SK-N-SH (cell line): ENCODE measurements around the gene LYL1. TPM values are rescaled to one million over a fixed set of nuclear protein-coding genes. Genes with fewer than 3 reads are reported as not detected.

Source experiments
- CTCF ChIA-PET: fragments of 300-600, 350-600 bp; formaldehyde crosslinking; extraction: SDS; loops from one replicate; lab custom pipeline; 2021; lab: Yijun Ruan, JAX
- POLR2A ChIA-PET: fragments of 350-600 bp; sonication (Branson Sonifier 250); formaldehyde crosslinking; extraction: SDS; loops from one replicate; lab custom pipeline; 2020; ENCODE audit warnings: antibody characterized with exemption, inconsistent platforms; lab: Yijun Ruan, JAX
- DNase-seq: peaks from one replicate; pipeline ENCODE4 v3.0.0; 2012
- H2AFZ ChIP-seq: fragments of 200-600 bp; sonication (generic); 2 replicates; pipeline ENCODE4 v1.8.1; 2016; ENCODE audit warnings: antibody characterized with exemption, mild to moderate bottlenecking, low read depth
- H3F3A ChIP-seq: fragments of 200-600 bp; sonication (generic); replicated peaks from 2 replicates; pipeline ENCODE3; 2016; ENCODE audit warnings: antibody characterized with exemption, mild to moderate bottlenecking; ENCODE audit not compliant: insufficient read depth
- H3K27ac ChIP-seq, 2 experiments: fragments of 200-500 bp in 1 of 2; fragments of 200-600 bp in 1 of 2; sonication (Bioruptor generic) in 1 of 2; sonication (generic), shearing (Covaris generic) in 1 of 2; 2 replicates each; pipeline versions ENCODE4 v1.5.1 to v1.6.1; 2014 to 2016; ENCODE audit warnings: low read depth in 2 of 2, inconsistent platforms in 1 of 2, low read length in 1 of 2, mild to moderate bottlenecking in 1 of 2, mixed read lengths in 1 of 2
- H3K27me3 ChIP-seq: fragments of 200-600 bp; sonication (generic), shearing (Covaris generic); 2 replicates; pipeline ENCODE4 v1.6.1; 2016; ENCODE audit warnings: mixed run types; ENCODE audit not compliant: insufficient read depth
- H3K36me3 ChIP-seq, 2 experiments: fragments of 200-500 bp in 1 of 2; fragments of 200-600 bp in 1 of 2; sonication (Bioruptor generic) in 1 of 2; sonication (generic) in 1 of 2; replicated peaks in 1 of 2; 2 replicates each; pipeline versions ENCODE3 to v1.5.1; 2014 to 2016; ENCODE audit warnings: low read length in 1 of 2, mild to moderate bottlenecking in 1 of 2; ENCODE audit not compliant: insufficient read depth in 2 of 2, control insufficient read depth in 1 of 2
- H3K4me1 ChIP-seq, 2 experiments: fragments of 200-500 bp in 1 of 2; fragments of 200-600 bp in 1 of 2; sonication (Bioruptor generic) in 1 of 2; sonication (generic), shearing (Covaris generic) in 1 of 2; 2 replicates each; pipeline versions ENCODE4 v1.5.1 to v1.6.1; 2014 to 2016; ENCODE audit warnings: low read depth in 1 of 2, low read length in 1 of 2, mixed run types in 1 of 2; ENCODE audit not compliant: insufficient read depth in 2 of 2, control insufficient read depth in 1 of 2
- H3K4me2 ChIP-seq: fragments of 200-600 bp; sonication (generic), shearing (Covaris generic); 2 replicates; pipeline ENCODE4 v1.6.1; 2017; ENCODE audit warnings: mixed run types
- H3K4me3 ChIP-seq, 2 experiments: fragments of 200-500 bp in 1 of 2; fragments of 200-600 bp in 1 of 2; sonication (Bioruptor generic) in 1 of 2; sonication (generic), shearing (Covaris generic) in 1 of 2; 2 replicates each; pipeline versions ENCODE4 v1.5.1 to v1.8.1; 2014 to 2016; ENCODE audit warnings: low read depth in 2 of 2, inconsistent platforms in 1 of 2, low read length in 1 of 2, mild to moderate bottlenecking in 1 of 2, mixed read lengths in 1 of 2, moderate library complexity in 1 of 2
- H3K79me2 ChIP-seq: fragments of 200-600 bp; sonication (generic); 2 replicates; pipeline ENCODE4 v1.8.1; 2017; ENCODE audit warnings: mild to moderate bottlenecking; ENCODE audit not compliant: insufficient read depth
- H3K9ac ChIP-seq: fragments of 200-600 bp; sonication (generic); 2 replicates; pipeline ENCODE4 v1.6.1; 2017; ENCODE audit warnings: mixed run types
- H3K9me2 ChIP-seq: fragments of 200-600 bp; sonication (generic); 2 replicates; pipeline ENCODE4 v1.6.1; 2017; ENCODE audit warnings: mixed run types
- H3K9me3 ChIP-seq: fragments of 200-600 bp; sonication (generic); 2 replicates; pipeline ENCODE4 v1.6.1; 2017; ENCODE audit warnings: mixed run types, mild to moderate bottlenecking, moderate library complexity
- H4K20me1 ChIP-seq: fragments of 200-600 bp; sonication (generic); 2 replicates; pipeline ENCODE4 v1.6.1; 2017; ENCODE audit warnings: mild to moderate bottlenecking, mixed run types; ENCODE audit not compliant: insufficient read depth
- ELF1 ChIP-seq: IDR thresholded peaks from 2 replicates; pipeline ENCODE4 v1.4.0; 2012
- EP300 ChIP-seq, 2 experiments: IDR thresholded peaks; 2 replicates each; pipeline versions ENCODE4 v1.4.0 to v1.6.1; 2012; ENCODE audit warnings: borderline replicate concordance in 1 of 2, low read depth in 1 of 2, low read length in 1 of 2
- EZH2phosphoT487 ChIP-seq: fragments of 200-600 bp; sonication (generic); IDR thresholded peaks from 2 replicates; pipeline ENCODE4 v1.6.1; 2017; ENCODE audit warnings: low read depth, mixed run types, mild to moderate bottlenecking, antibody characterized with exemption, moderate library complexity, borderline replicate concordance
- FOXJ3 ChIP-seq: sonication (generic); formaldehyde crosslinking; IDR thresholded peaks from 2 replicates; pipeline ENCODE4 v1.5.1; 2020; ENCODE audit warnings: mild to moderate bottlenecking, missing genetic modification reagents
- FOXM1 ChIP-seq: IDR thresholded peaks from 2 replicates; pipeline ENCODE4 v1.4.0; 2012; ENCODE audit warnings: low read depth, mild to moderate bottlenecking
- GATA2 ChIP-seq: sonication (generic); formaldehyde crosslinking; IDR thresholded peaks from 2 replicates; pipeline ENCODE4 v1.5.0; 2020; ENCODE audit warnings: mild to moderate bottlenecking, missing genetic modification reagents
- JUND ChIP-seq: IDR thresholded peaks from 2 replicates; pipeline ENCODE4 v1.4.0; 2012
- MAX ChIP-seq: IDR thresholded peaks from 2 replicates; pipeline ENCODE4 v1.4.0; 2012; ENCODE audit warnings: low read depth
- MEF2A ChIP-seq: IDR thresholded peaks from 2 replicates; pipeline ENCODE4 v1.4.0; 2012; ENCODE audit warnings: low read depth, borderline replicate concordance
- MXI1 ChIP-seq: IDR thresholded peaks from 2 replicates; pipeline ENCODE4 v1.6.1; 2012; ENCODE audit warnings: mild to moderate bottlenecking, low read depth, low read length, improper control_type of control experiment
- NRF1 ChIP-seq: IDR thresholded peaks from 2 replicates; pipeline ENCODE4 v1.6.1; 2012; ENCODE audit warnings: low read depth, mild to moderate bottlenecking, low read length
- POLR2AphosphoS5 ChIP-seq: IDR thresholded peaks from 2 replicates; pipeline ENCODE4 v1.6.1; 2012; ENCODE audit warnings: low read depth, low read length
- TAF1 ChIP-seq: IDR thresholded peaks from 2 replicates; pipeline ENCODE4 v1.6.1; 2012; ENCODE audit warnings: low read depth, mild to moderate bottlenecking, low read length, moderate library complexity, borderline replicate concordance
- TCF12 ChIP-seq: IDR thresholded peaks from 2 replicates; pipeline ENCODE4 v1.4.0; 2012
- TEAD4 ChIP-seq: IDR thresholded peaks from 2 replicates; pipeline ENCODE4 v1.4.0; 2012; ENCODE audit warnings: mild to moderate bottlenecking, borderline replicate concordance; ENCODE audit not compliant: insufficient read depth
- YY1 ChIP-seq: IDR thresholded peaks from 2 replicates; pipeline ENCODE4 v1.4.0; 2012; ENCODE audit warnings: low read depth, mild to moderate bottlenecking
- WGBS: methylation state at CpG from one replicate; pipeline ENCODE4 v1.1.6; 2017; ENCODE audit warnings: low lambda C conversion rate; 5-methylcytosine and 5-hydroxymethylcytosine counted together
- polyA plus RNA-seq, 3 experiments: library from polyadenylated mRNA; depleted of rRNA; stranded (reverse); fragments of >200 nt; gene quantifications; 2 replicates each; pipeline ENCODE4 v1.2.3, GENCODE V29; 2012
- TF ChIP-seq, protein P1 (sequence below): IDR thresholded peaks from 2 replicates; pipeline ENCODE4 v1.4.0; 2012; ENCODE audit warnings: low read depth, borderline replicate concordance
- TF ChIP-seq, protein P2 (sequence below): IDR thresholded peaks from 2 replicates; pipeline ENCODE4 v1.4.0; 2012; ENCODE audit warnings: low read depth, borderline replicate concordance
- TF ChIP-seq, protein P3 (sequence below): IDR thresholded peaks from 2 replicates; pipeline ENCODE4; 2012
- TF ChIP-seq, protein P4 (sequence below): fragments of 150-350 bp; IDR thresholded peaks from 2 replicates; pipeline ENCODE4 v1.6.1; 2017; ENCODE audit warnings: antibody characterized with exemption, low read length, low read depth, borderline replicate concordance

LYL1 gene
- polyA plus RNA-seq, 1 of the 3 experiments (the other 2 are of a cell fraction): 2.2 TPM

- Histone ChIP-seq H3K79me2 (peaks cover 12% of the 10 kb centered on the region; the same call in 1 of the 2 replicates), H3K4me3 (no peak overlapping the region), H2AFZ (no peak overlapping the region), H4K20me1 (no peaks in the 10 kb centered on the region), H3K27me3 (no peaks in the 10 kb centered on the region), H3K4me1 (peaks cover 0 to 37% of the 10 kb centered on the region in 2 experiments; a peak in 3 of 4 replicates), H3K27ac (no peak overlapping the region), H3F3A (peaks cover 5% of the 10 kb centered on the region), H3K9ac (no peak overlapping the region), H3K9me3 (no peaks in the 10 kb centered on the region), H3K4me2 (no peak overlapping the region), H3K36me3 (peaks cover 0 to 16% of the 10 kb centered on the region in 2 experiments), H3K9me2 (no peaks in the 10 kb centered on the region)
- ChIA-PET POLR2A (no interaction called here), CTCF (interaction anchor here (1.0 to 9.5 kb wide), 6 partner anchors 7 to 135 kb away, joined by 3 to 76 read pairs (median 4); partner anchors contain the start of gene DAND5)
- WGBS: 98% methylated on average over 8 of the region's 12 CpGs
- no peak for DNase-seq
- TF ChIP-seq MEF2A (no peak), NRF1 (no peak), EZH2phosphoT487 (no peak), JUND (no peak), POLR2AphosphoS5 (no peak), EP300 (IDR thresholded peaks at IDR 0.05; ENCODE audit: borderline replicate concordance in 1 of 2, low read depth in 1 of 2, low read length in 1 of 2) (no peak), TAF1 (no peak)
- TF ChIP-seq, protein P1, sequence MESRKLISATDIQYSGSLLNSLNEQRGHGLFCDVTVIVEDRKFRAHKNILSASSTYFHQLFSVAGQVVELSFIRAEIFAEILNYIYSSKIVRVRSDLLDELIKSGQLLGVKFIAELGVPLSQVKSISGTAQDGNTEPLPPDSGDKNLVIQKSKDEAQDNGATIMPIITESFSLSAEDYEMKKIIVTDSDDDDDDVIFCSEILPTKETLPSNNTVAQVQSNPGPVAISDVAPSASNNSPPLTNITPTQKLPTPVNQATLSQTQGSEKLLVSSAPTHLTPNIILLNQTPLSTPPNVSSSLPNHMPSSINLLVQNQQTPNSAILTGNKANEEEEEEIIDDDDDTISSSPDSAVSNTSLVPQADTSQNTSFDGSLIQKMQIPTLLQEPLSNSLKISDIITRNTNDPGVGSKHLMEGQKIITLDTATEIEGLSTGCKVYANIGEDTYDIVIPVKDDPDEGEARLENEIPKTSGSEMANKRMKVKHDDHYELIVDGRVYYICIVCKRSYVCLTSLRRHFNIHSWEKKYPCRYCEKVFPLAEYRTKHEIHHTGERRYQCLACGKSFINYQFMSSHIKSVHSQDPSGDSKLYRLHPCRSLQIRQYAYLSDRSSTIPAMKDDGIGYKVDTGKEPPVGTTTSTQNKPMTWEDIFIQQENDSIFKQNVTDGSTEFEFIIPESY: no peak
- TF ChIP-seq, protein P2, sequence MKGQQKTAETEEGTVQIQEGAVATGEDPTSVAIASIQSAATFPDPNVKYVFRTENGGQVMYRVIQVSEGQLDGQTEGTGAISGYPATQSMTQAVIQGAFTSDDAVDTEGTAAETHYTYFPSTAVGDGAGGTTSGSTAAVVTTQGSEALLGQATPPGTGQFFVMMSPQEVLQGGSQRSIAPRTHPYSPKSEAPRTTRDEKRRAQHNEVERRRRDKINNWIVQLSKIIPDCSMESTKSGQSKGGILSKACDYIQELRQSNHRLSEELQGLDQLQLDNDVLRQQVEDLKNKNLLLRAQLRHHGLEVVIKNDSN: no peak
These were observed 2.5 kb downstream of the LYL1 start for GRCh38 chr19:13100031-13100588.

DNA sequence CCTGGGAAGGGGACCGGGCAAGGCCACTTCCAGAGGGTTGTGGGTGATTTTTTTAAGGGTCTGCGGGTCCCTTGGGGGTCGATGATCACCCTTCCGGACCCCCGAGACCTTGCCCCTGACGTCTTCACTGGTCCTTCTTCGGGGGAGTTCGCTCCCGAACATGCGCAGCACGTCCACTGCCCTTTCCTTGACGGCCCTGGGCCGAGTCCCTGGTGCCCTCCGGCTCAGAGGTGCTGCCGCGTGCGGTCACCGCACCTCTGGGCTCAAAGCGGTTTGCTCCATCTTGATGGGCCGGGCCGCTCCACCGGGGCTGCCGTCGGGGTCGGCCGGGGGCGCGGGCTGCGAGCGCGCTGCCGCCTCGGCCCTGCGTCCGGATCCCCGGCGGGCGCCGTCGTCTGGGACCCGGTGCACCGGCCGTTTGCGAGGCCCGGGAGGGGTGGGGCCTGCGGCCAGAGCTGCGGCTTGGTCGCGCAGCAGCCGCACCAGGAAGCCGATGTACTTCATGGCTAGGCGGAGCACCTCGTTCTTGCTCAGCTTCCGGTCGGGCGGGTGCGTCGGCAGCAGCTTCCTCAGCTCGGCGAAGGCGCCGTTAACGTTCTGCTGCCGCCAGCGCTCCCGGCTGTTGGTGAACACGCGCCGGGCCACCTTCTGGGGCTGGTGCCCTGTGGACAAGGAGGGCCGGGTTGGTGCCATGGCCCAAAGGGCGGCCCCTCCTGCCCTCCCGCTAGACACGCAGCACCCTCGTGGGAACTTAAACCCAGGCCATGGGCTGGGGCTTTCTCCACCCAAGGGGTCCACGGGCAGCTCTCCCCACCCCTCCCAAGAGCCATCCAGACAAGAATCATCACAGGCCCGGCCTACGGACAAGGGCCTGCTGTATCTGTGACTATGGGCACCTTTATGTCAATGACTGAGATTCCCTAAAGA is 3.3 kb downstream of the LYL1 start:
- peaks cover 5% of the 10 kb centered on the region for H3F3A ChIP-seq
- H3K9ac ChIP-seq: no peak overlapping the region
- TF ChIP-seq MEF2A (no peak), ELF1 (no peak), MAX (no peak), TCF12 (no peak), EZH2phosphoT487 (no peak), FOXM1 (no peak), GATA2 (CRISPR knock-in tag) (no peak), POLR2AphosphoS5 (no peak), MXI1 (no peak), FOXJ3 (CRISPR knock-in tag) (no peak), TEAD4 (no peak), YY1 (no peak)
- TF ChIP-seq, protein P3, sequence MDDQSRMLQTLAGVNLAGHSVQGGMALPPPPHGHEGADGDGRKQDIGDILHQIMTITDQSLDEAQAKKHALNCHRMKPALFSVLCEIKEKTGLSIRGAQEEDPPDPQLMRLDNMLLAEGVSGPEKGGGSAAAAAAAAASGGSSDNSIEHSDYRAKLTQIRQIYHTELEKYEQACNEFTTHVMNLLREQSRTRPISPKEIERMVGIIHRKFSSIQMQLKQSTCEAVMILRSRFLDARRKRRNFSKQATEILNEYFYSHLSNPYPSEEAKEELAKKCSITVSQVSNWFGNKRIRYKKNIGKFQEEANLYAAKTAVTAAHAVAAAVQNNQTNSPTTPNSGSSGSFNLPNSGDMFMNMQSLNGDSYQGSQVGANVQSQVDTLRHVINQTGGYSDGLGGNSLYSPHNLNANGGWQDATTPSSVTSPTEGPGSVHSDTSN: no peak
- TF ChIP-seq, protein P4, sequence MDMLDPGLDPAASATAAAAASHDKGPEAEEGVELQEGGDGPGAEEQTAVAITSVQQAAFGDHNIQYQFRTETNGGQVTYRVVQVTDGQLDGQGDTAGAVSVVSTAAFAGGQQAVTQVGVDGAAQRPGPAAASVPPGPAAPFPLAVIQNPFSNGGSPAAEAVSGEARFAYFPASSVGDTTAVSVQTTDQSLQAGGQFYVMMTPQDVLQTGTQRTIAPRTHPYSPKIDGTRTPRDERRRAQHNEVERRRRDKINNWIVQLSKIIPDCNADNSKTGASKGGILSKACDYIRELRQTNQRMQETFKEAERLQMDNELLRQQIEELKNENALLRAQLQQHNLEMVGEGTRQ: no peak
- TF ChIP-seq, protein P2: no peak

More for the DNA sequence above, 3.3 kb downstream of the LYL1 start:
- Histone ChIP-seq H3K4me1 (peaks cover 0 to 44% of the 10 kb centered on the region in 2 experiments), H3K9me2 (no peaks in the 10 kb centered on the region), H3K4me3 (no peak overlapping the region), H2AFZ (no peak overlapping the region), H3K36me3 (peaks cover 0 to 16% of the 10 kb centered on the region in 2 experiments), H3K4me2 (no peak overlapping the region), H3K27me3 (no peaks in the 10 kb centered on the region), H3K9me3 (no peaks in the 10 kb centered on the region), H4K20me1 (no peaks in the 10 kb centered on the region), H3K27ac (no peak overlapping the region), H3K79me2 (peaks cover 12% of the 10 kb centered on the region; the same call in 1 of the 2 replicates)
- ChIA-PET CTCF (interaction anchor here (1.2 to 9.5 kb wide), 2 partner anchors 6 to 130 kb away, joined by 3 to 76 read pairs; partner anchors contain the start of gene DAND5), POLR2A (no interaction called here)
- no peak for DNase-seq
- 97% methylated on average over 42 of the region's 77 CpGs for WGBS
